DOHH2 (cell line): ENCODE results near the gene L3MBTL4.

Experiments used
- CTCF ChIP-seq: fragments of 200-600 bp; sonication (generic); IDR thresholded peaks from one replicate; pipeline ENCODE4 v1.5.1; 2014; ENCODE audit warnings: antibody characterized with exemption, mild to moderate bottlenecking, low read depth, low read length; ENCODE audit not compliant: poor library complexity, severe bottlenecking
- EZH2phosphoT487 ChIP-seq: fragments of 200-600 bp; sonication (generic); IDR thresholded peaks from 2 replicates; pipeline ENCODE4 v1.6.1; 2017; ENCODE audit warnings: borderline replicate concordance, mild to moderate bottlenecking, antibody characterized with exemption, low read length, moderate library complexity, mixed read lengths

GRCh38 chr18:6242004-6242403 is 172.7 kb downstream of the L3MBTL4 start:
- no peak for TF ChIP-seq CTCF
- TF ChIP-seq EZH2phosphoT487, result no peak
